GM06990 (cell line): ENCODE measurements around the gene MGAT5B.

ENCODE experiments used
- DNase-seq: peaks from one replicate; pipeline ENCODE4 v3.0.0-alpha.2; 2011; ENCODE audit not compliant: insufficient read length; ENCODE audit errors: extremely low read depth
- H3K27me3 ChIP-seq: replicated peaks from 2 replicates; pipeline ENCODE4 v1.6.0; 2011; ENCODE audit warnings: low read length; ENCODE audit not compliant: control insufficient read depth, insufficient read depth
- H3K36me3 ChIP-seq: 2 replicates; pipeline ENCODE4 v1.5.1; 2011; ENCODE audit warnings: low read length; ENCODE audit not compliant: control insufficient read depth, insufficient read depth
- H3K4me3 ChIP-seq: replicated peaks from 2 replicates; pipeline ENCODE4 v1.5.1; 2011; ENCODE audit warnings: low read depth, mild to moderate bottlenecking, control low read depth, low read length
- TF ChIP-seq, protein P1 (sequence below): IDR thresholded peaks from 2 replicates; pipeline ENCODE4 v1.5.1; 2011; ENCODE audit warnings: low read length, control low read depth, mild to moderate bottlenecking, inconsistent platforms; ENCODE audit not compliant: insufficient read depth, poor library complexity, severe bottlenecking

Gene MGAT5B

DNA sequence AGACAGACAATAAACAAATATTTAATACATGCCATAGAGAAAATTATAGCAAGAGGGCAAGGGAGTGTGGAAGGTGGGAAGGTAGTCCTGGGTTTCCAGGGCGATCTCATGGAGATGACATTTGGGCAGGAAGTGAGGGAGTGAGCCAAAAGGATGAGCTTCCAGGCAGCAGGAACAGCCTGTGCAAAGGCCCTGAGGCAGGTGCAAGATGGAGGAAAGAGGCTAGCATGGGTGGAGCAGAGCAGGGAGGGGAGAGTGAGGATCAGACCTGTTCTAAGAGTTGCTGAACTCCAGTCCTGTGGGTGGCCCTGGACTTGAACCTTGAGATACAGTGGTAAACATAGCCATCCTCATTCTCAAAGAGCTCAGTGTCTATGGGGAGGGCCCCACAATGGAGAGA, 94.7 kb downstream of the MGAT5B start:
- no peak overlapping the region for H3K4me3 ChIP-seq
- H3K36me3 ChIP-seq, result no peaks in the 10 kb centered on the region
- DNase-seq, result no peak
- TF ChIP-seq, protein P1, sequence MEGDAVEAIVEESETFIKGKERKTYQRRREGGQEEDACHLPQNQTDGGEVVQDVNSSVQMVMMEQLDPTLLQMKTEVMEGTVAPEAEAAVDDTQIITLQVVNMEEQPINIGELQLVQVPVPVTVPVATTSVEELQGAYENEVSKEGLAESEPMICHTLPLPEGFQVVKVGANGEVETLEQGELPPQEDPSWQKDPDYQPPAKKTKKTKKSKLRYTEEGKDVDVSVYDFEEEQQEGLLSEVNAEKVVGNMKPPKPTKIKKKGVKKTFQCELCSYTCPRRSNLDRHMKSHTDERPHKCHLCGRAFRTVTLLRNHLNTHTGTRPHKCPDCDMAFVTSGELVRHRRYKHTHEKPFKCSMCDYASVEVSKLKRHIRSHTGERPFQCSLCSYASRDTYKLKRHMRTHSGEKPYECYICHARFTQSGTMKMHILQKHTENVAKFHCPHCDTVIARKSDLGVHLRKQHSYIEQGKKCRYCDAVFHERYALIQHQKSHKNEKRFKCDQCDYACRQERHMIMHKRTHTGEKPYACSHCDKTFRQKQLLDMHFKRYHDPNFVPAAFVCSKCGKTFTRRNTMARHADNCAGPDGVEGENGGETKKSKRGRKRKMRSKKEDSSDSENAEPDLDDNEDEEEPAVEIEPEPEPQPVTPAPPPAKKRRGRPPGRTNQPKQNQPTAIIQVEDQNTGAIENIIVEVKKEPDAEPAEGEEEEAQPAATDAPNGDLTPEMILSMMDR, result no peak
- no peaks in the 10 kb centered on the region; the same call in none of the 2 replicates for H3K27me3 ChIP-seq

DNA sequence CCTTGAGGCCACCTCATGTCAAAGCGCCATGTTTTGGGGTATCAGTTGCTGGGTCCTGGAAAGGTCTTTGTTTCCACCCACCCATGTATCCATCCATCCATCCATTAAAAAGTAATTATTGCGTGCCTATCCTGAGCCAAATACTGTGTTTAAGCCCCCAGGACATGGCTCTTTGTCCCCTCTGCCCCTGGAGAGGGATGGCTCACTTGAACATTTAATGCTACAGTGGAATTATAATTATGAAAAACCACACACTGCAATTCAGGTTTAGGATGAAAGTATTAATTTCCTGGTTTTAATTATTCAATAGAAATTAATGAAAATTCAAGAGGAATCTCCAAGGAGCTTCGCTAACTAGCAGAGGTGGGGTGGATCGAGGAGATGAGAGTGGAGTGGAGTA, 97.8 kb downstream of the MGAT5B start:
- TF ChIP-seq, protein P1, result no peak
- DNase-seq, result no peak
- Histone ChIP-seq H3K36me3 (no peaks in the 10 kb centered on the region), H3K27me3 (no peaks in the 10 kb centered on the region; the same call in 1 of the 2 replicates), H3K4me3 (no peak overlapping the region)

DNA sequence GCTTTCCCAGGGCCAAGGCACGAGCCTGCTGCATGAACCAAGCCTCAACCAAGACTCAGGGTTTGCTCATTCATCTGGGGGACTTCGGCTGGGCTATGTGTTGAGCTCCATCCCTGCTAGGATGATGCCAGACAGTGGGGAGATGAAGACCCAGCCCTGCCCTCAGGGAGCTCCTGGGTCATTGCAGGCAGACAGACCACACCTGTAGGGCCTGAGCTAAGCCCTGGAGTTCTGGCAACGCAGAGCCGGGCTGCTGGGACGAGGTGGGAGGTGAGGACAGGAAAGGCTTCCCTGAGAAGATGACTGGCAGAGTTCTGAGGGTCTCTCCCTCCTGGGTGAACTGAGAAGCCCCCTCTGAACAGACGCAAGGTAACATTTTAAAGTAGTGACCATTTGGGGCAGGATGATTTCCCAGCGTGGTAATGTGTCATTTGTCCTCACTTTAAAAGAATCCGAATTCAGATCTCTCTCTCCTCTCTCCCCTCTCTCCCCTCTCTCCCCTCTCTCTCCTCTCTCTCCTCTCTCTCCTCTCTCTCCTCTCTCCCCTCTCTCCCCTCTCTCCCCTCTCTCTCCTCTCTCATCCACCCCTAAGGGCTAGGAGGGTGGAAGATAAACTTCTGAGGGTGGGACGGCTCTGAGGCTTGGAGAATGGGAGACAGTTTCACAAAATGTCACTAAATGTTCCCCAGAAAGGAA, 98.4 kb downstream of the MGAT5B start:
- TF ChIP-seq, protein P1, result no peak
- no peak for DNase-seq
- Histone ChIP-seq H3K27me3 (no peaks in the 10 kb centered on the region; the same call in 1 of the 2 replicates), H3K4me3 (no peak overlapping the region), H3K36me3 (no peaks in the 10 kb centered on the region)

DNA sequence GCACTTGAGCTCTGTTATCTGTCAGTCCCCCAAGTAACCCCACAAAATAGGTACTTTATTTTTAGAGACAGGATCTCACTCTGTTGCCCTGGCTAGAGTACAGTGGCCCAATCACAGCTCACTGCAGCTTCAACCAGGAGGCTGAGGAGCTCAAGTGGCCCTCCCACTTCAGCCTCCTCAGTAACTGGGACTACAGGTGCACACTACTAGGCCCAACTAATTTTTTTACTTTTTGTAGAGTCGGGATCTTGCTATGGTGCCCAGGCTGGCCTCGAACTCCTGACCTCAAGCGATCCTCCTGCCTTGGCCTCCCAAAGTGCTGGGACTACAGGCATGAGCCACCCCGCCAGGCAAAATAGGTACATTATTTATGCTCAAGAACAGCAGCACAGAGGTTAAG, 99.6 kb downstream of the MGAT5B start:
- TF ChIP-seq, protein P1, result no peak
- H3K27me3 ChIP-seq, result no peaks in the 10 kb centered on the region; the same call in 1 of the 2 replicates
- no peaks in the 10 kb centered on the region for H3K36me3 ChIP-seq
- no peak for DNase-seq
- no peak overlapping the region for H3K4me3 ChIP-seq

DNA sequence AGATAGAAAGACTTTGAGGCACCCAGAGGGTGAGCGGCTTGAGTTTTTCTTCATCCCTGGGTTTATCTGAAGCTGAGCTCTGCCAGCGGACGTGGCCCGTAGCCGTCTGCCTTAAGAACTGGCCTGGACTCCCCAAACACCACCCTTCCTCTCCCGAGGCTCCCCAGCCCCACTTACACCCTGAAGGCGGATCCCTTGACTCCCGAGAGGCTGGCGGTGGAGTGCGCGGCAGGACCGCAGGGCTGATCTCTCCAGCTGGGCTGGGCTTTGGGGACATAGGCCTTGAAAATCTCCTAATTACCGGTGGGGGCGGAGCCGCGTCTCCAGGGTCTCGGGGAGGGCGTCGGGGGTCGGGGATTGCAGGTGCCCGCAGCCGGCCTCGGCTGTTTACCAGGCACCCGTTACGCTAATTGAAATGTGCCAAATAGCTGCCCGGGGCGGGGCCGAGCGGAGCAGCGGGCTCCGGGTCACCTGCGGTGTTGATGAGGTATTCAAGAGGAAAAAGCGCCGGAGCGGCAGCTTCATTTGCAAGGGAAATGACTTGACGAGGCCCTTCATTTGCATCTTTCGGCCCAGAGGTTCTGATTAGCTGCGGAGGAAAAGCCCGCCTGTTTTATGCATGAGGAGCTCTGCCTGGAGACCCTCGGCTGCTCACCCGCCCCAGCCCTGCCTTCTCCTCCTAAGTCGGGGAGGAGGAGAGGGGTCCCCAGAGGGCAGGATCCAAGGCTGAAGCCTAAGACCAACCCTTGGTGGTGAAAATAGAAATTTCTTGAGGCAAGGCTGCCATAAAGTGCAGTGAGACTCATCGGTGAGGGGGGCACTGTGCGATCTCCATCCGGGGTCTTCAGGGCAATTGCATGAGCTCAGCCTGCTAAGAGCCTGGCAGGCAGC, 100.7 kb downstream of the MGAT5B start:
- TF ChIP-seq, protein P1, result no peak
- DNase-seq, result peak; percentile 58
- Histone ChIP-seq H3K36me3 (no peaks in the 10 kb centered on the region), H3K27me3 (no peaks in the 10 kb centered on the region; the same call in 1 of the 2 replicates), H3K4me3 (no peak overlapping the region)
